Measurements from ENCODE around the gene MEF2C. TPM values are rescaled to one million over a fixed set of nuclear protein-coding genes. Genes with fewer than 3 reads are reported as not detected.

The MEF2C gene
- total RNA-seq, 1 experiment from 2014 or later, result 13.0 TPM

GRCh38 chr5:88861231-88861630 lies 21.8 kb downstream of the MEF2C start:
- ChIA-PET POLR2A (no interaction called here), CTCF (no interaction called here), RAD21 (ENCODE audit: low non-redundant PET in 1 of 2, low total read pairs in 2 of 2, uncharacterized antibody in 2 of 2, unreplicated experiment in 2 of 2) (no interaction called here)
- Histone ChIP-seq H3K9me3 (ENCODE audit: control insufficient read depth in 1 of 2, insufficient read depth in 1 of 2, low read depth in 1 of 2, low read length in 2 of 2) (no peaks in the 10 kb centered on the region), H3K9ac (ENCODE audit: low read length) (no peak overlapping the region), H3K9me2 (ENCODE audit: insufficient read depth) (no peaks in the 10 kb centered on the region), H3K36me3 (ENCODE audit: control insufficient read depth in 1 of 2, insufficient read depth in 2 of 2, low read length in 2 of 2) (no peaks in the 10 kb centered on the region), H3K4me2 (ENCODE audit: low read length) (no peak overlapping the region), H3K27me3 (ENCODE audit: insufficient read depth, low read length) (no peaks in the 10 kb centered on the region), H3K27ac (ENCODE audit: low read depth, low read length) (no peak overlapping the region), H4K20me1 (ENCODE audit: insufficient read depth) (no peaks in the 10 kb centered on the region), H2AFZ (ENCODE audit: low read depth, low read length, poor library complexity, severe bottlenecking) (no peak overlapping the region), H3K79me2 (ENCODE audit: insufficient read depth, low read length) (no peaks in the 10 kb centered on the region), H3K4me3 (replicated peaks in 1 of 2; ENCODE audit: low read depth in 1 of 2, low read length in 2 of 2) (no peak overlapping the region), H3K4me1 (ENCODE audit: control insufficient read depth in 1 of 2, insufficient read depth in 2 of 2, low read length in 2 of 2) (peaks cover 0 to 4% of the 10 kb centered on the region in 2 experiments; a peak in 1 of 4 replicates)
- no peak for DNase-seq (ENCODE audit: low read depth, low spot score)
- intact Hi-C loops (cut with micrococcal nuclease), result no loop called here
- no peak for ATAC-seq
- TF ChIP-seq SP1 (IDR thresholded peaks at IDR 0.05; ENCODE audit: low read depth) (no peak), POLR2AphosphoS5 (IDR thresholded peaks at IDR 0.05; ENCODE audit: low read depth, low read length) (no peak), TCF7L2 (IDR thresholded peaks at IDR 0.05; ENCODE audit: borderline replicate concordance, extremely low read depth, insufficient read depth, insufficient read length) (no peak), CEBPB (IDR thresholded peaks at IDR 0.05; ENCODE audit: low read depth) (no peak), EZH2 (IDR thresholded peaks at IDR 0.05) (no peak)
- BruUV-seq (replicated peaks), result no TSS peak

GRCh38 chr5:88860501-88860900 lies 22.5 kb downstream of the MEF2C start:
- H3K9me3 ChIP-seq (ENCODE audit: control insufficient read depth in 1 of 2, insufficient read depth in 1 of 2, low read depth in 1 of 2, low read length in 2 of 2), result no peaks in the 10 kb centered on the region
- DNase-seq (ENCODE audit: low read depth, low spot score), result no peak
- no peaks in the 10 kb centered on the region for H3K79me2 ChIP-seq (ENCODE audit: insufficient read depth, low read length)
- no peak overlapping the region for H3K4me2 ChIP-seq (ENCODE audit: low read length)
- H3K27ac ChIP-seq (ENCODE audit: low read depth, low read length), result no peak overlapping the region
- H3K27me3 ChIP-seq (ENCODE audit: insufficient read depth, low read length), result no peaks in the 10 kb centered on the region
- no TSS peak for BruUV-seq (replicated peaks)
- H3K4me1 ChIP-seq (ENCODE audit: control insufficient read depth in 1 of 2, insufficient read depth in 2 of 2, low read length in 2 of 2), result peaks cover 0 to 4% of the 10 kb centered on the region in 2 experiments; a peak in 1 of 4 replicates
- intact Hi-C loops (cut with micrococcal nuclease), result no loop called here
- H3K9ac ChIP-seq (ENCODE audit: low read length), result no peak overlapping the region
- no peaks in the 10 kb centered on the region for H4K20me1 ChIP-seq (ENCODE audit: insufficient read depth)
- ChIA-PET CTCF (no interaction called here), POLR2A (interaction anchor here (0.5 kb wide), 1 partner anchor 75 kb away, joined by 3 read pairs; no protein-coding TSS in a partner anchor), RAD21 (ENCODE audit: low non-redundant PET in 1 of 2, low total read pairs in 2 of 2, uncharacterized antibody in 2 of 2, unreplicated experiment in 2 of 2) (no interaction called here)
- H2AFZ ChIP-seq (ENCODE audit: low read depth, low read length, poor library complexity, severe bottlenecking), result no peak overlapping the region
- H3K36me3 ChIP-seq (ENCODE audit: control insufficient read depth in 1 of 2, insufficient read depth in 2 of 2, low read length in 2 of 2), result no peaks in the 10 kb centered on the region
- H3K9me2 ChIP-seq (ENCODE audit: insufficient read depth), result no peaks in the 10 kb centered on the region
- H3K4me3 ChIP-seq (replicated peaks in 1 of 2; ENCODE audit: low read depth in 1 of 2, low read length in 2 of 2), result no peak overlapping the region
- no peak for ATAC-seq
- TF ChIP-seq ZNF274 (IDR thresholded peaks at IDR 0.05; ENCODE audit: low read depth, low read length) (no peak), RAD21 (IDR thresholded peaks at IDR 0.05; ENCODE audit: low read depth) (no peak), YY1 (IDR thresholded peaks at IDR 0.05; ENCODE audit: extremely low read depth, insufficient replicate concordance, low read depth, low read length) (no peak), CTCF (IDR thresholded peaks at IDR 0.05 in 2 of 3, conservative IDR thresholded peaks at IDR 0.05 in 1 of 3; ENCODE audit: borderline replicate concordance in 1 of 3, insufficient read depth in 1 of 3, low read depth in 2 of 3, low read length in 2 of 3) (no peak), CEBPB (IDR thresholded peaks at IDR 0.05; ENCODE audit: low read depth) (no peak), SIN3A (IDR thresholded peaks at IDR 0.05; ENCODE audit: low read depth) (no peak), ZFX (IDR thresholded peaks at IDR 0.05) (no peak), SRF (IDR thresholded peaks at IDR 0.05; ENCODE audit: low read depth) (no peak), REST (IDR thresholded peaks at IDR 0.05; ENCODE audit: low read depth) (no peak), POLR2AphosphoS5 (IDR thresholded peaks at IDR 0.05; ENCODE audit: low read depth, low read length) (no peak)
